ENCODE measurements around the gene FAM107B.

The FAM107B gene

GRCh38 chr10:14477408-14477710 lies 297.3 kb downstream of the FAM107B start:
- FAIRE-seq, result no peak
- no peak for DNase-seq (ENCODE audit: insufficient read length, low spot score)

GRCh38 chr10:14476641-14477407 lies 297.9 kb downstream of the FAM107B start:
- no peak for DNase-seq (ENCODE audit: insufficient read length, low spot score)
- no peak for FAIRE-seq

- no peak for FAIRE-seq
- no peak for DNase-seq (ENCODE audit: insufficient read length, low spot score)
Observed at GRCh38 chr10:14476006-14476405, 298.7 kb downstream of the FAM107B start.

- DNase-seq (ENCODE audit: insufficient read length, low spot score) (no peak), FAIRE-seq (no peak)
Observed at GRCh38 chr10:14474656-14475055, 300.0 kb downstream of the FAM107B start.

GRCh38 chr10:14470920-14471319 lies 303.8 kb downstream of the FAM107B start:
- DNase-seq (ENCODE audit: insufficient read length, low spot score) (no peak), FAIRE-seq (no peak)

GRCh38 chr10:14468726-14469125 lies 306.0 kb downstream of the FAM107B start:
- DNase-seq (ENCODE audit: insufficient read length, low spot score) (no peak), FAIRE-seq (no peak)

Data from GM19239 (cell line).